Liver (tissue), 3 donors: ENCODE data around the gene TMEM135.

Experiments
- CTCF ChIP-seq: fragments of 150-350 bp; IDR thresholded peaks from 2 replicates; pipeline ENCODE4 v1.5.1; 2017; ENCODE audit warnings: improper control_type of control experiment, low read depth, low read length; ENCODE audit not compliant: missing input control
- RAD21 ChIP-seq, 2 donors: IDR thresholded peaks; 2 replicates each; pipeline ENCODE4 v1.6.1; 2016; ENCODE audit warnings: antibody characterized with exemption in 2 of 2, mild to moderate bottlenecking in 2 of 2
- donor health status: healthy.
- donor health status: healthy.

GRCh38 chr11:87275176-87275575 is 237.4 kb downstream of the TMEM135 start:
- TF ChIP-seq RAD21 (IDR thresholded peaks at IDR 0.05) (no peak), CTCF (no peak)
